Measurements from ENCODE around the gene SDHB.
A peak's percentile ranks its signal among the peaks of the same experiment; 100 is the strongest.

The SDHB gene

DNA sequence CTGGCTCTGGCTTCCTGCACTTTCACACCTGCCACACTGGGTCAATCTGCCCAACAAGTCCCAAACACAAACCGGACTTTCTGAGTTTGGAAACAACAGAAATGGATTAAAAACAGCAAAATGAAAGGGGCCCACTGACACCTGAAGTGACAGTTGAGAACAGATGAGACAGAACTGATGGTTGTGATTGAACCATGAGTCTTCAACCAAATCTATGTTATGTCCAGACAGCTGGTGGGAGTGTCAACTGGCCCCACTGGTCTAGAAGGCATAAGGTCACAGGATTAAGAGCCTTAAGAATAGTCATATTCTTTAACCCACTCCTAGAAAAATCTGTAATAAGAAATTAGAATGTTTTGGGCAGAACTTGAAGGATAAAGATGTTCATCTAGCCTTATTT lies 29.1 kb downstream of the SDHB start:
- TF ChIP-seq EZH2phosphoT487 (IDR thresholded peaks at IDR 0.05; ENCODE audit: low read depth): no peak
- TF ChIP-seq, protein P1, sequence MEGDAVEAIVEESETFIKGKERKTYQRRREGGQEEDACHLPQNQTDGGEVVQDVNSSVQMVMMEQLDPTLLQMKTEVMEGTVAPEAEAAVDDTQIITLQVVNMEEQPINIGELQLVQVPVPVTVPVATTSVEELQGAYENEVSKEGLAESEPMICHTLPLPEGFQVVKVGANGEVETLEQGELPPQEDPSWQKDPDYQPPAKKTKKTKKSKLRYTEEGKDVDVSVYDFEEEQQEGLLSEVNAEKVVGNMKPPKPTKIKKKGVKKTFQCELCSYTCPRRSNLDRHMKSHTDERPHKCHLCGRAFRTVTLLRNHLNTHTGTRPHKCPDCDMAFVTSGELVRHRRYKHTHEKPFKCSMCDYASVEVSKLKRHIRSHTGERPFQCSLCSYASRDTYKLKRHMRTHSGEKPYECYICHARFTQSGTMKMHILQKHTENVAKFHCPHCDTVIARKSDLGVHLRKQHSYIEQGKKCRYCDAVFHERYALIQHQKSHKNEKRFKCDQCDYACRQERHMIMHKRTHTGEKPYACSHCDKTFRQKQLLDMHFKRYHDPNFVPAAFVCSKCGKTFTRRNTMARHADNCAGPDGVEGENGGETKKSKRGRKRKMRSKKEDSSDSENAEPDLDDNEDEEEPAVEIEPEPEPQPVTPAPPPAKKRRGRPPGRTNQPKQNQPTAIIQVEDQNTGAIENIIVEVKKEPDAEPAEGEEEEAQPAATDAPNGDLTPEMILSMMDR (IDR thresholded peaks at IDR 0.05; ENCODE audit: low read depth, low read length): no peak

DNA sequence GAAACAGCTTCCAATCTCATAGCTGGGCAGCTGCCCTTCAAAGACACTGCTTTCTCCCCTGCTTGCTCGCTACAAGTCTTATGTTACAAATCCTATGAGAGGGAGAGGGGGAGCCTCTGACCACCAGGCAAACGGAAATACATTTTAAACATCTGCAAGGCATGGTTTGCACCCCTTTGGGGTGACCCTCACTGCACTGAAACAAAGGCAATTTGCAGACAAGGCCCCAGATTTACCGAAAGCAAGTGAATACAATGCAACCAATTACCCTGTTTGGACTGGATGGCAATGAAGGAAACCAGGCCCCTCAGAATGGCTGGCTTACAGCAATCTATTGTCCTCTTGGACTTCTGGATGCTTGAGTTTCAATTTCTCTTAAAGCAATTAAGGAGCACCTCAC lies 30.3 kb downstream of the SDHB start:
- TF ChIP-seq EZH2phosphoT487 (IDR thresholded peaks at IDR 0.05; ENCODE audit: low read depth): no peak
- TF ChIP-seq, protein P1 (IDR thresholded peaks at IDR 0.05; ENCODE audit: low read depth, low read length): no peak
- Histone ChIP-seq H3K79me2 (ENCODE audit: low read length) (no peaks in the 10 kb centered on the region), H3K4me3 (ENCODE audit: low read length) (no peak overlapping the region), H3K4me2 (ENCODE audit: low read length) (peak overlapping the region; percentile 58), H3K27me3 (ENCODE audit: low read depth, low read length) (no peaks in the 10 kb centered on the region), H2AFZ (ENCODE audit: low read depth, low read length) (no peak overlapping the region), H3K9ac (ENCODE audit: low read length) (peak overlapping the region; percentile 3; the same call in 1 of the 2 replicates), H3K4me1 (ENCODE audit: low read length) (peaks cover 42% of the 10 kb centered on the region), H3K9me3 (ENCODE audit: insufficient read depth, low read length) (no peaks in the 10 kb centered on the region), H4K20me1 (ENCODE audit: insufficient read depth, low read length) (0 out of 2 replicates have a peak, but pooled peaks cover 6% of the 10 kb centered on the region), H3K27ac (ENCODE audit: low read length) (peak overlapping the region; percentile 62), H3K36me3 (replicated peaks; ENCODE audit: low read depth, low read length) (peaks cover 25% of the 10 kb centered on the region)

More for the DNA sequence above, 29.1 kb downstream of the SDHB start:
- H3K4me3 ChIP-seq (ENCODE audit: low read length): no peak overlapping the region
- H3K4me1 ChIP-seq (ENCODE audit: low read length): peaks cover 30% of the 10 kb centered on the region
- no peak overlapping the region for H3K9ac ChIP-seq (ENCODE audit: low read length)
- H3K27ac ChIP-seq (ENCODE audit: low read length): no peak overlapping the region
- H3K27me3 ChIP-seq (ENCODE audit: low read depth, low read length): no peaks in the 10 kb centered on the region
- H3K36me3 ChIP-seq (replicated peaks; ENCODE audit: low read depth, low read length): peaks cover 20% of the 10 kb centered on the region
- no peaks in the 10 kb centered on the region for H3K9me3 ChIP-seq (ENCODE audit: insufficient read depth, low read length)
- no peak overlapping the region for H3K4me2 ChIP-seq (ENCODE audit: low read length)
- H4K20me1 ChIP-seq (ENCODE audit: insufficient read depth, low read length): 0 out of 2 replicates have a peak, but pooled peaks cover 6% of the 10 kb centered on the region
- no peaks in the 10 kb centered on the region for H3K79me2 ChIP-seq (ENCODE audit: low read length)
- no peak overlapping the region for H2AFZ ChIP-seq (ENCODE audit: low read depth, low read length)

DNA sequence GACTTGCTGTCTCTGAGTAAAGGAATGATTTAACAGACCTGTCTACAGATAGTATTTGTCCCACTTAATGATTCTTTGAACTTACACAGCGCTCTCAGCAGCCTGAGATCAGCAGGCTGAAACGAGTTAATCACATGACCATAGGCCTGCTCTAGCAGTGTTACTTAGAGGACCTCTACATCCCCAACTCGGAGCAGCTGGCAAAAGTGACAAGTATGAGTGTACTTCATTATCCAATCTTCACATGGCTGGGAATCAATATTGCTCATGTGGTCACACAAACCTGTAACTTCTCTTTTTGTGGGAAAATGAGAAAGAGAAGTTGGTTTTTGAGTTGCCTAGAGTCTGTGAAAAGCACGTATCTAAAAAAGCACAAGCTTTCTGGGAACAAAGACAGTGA lies 30.7 kb downstream of the SDHB start:
- Histone ChIP-seq H3K9ac (ENCODE audit: low read length) (no peak overlapping the region), H3K4me1 (ENCODE audit: low read length) (peaks cover 46% of the 10 kb centered on the region), H4K20me1 (ENCODE audit: insufficient read depth, low read length) (0 out of 2 replicates have a peak, but pooled peaks cover 6% of the 10 kb centered on the region), H3K9me3 (ENCODE audit: insufficient read depth, low read length) (no peaks in the 10 kb centered on the region), H3K27me3 (ENCODE audit: low read depth, low read length) (no peaks in the 10 kb centered on the region), H3K27ac (ENCODE audit: low read length) (peak overlapping the region; percentile 62), H3K36me3 (replicated peaks; ENCODE audit: low read depth, low read length) (peaks cover 27% of the 10 kb centered on the region), H3K4me3 (ENCODE audit: low read length) (peak overlapping the region; percentile 18; the same call in 1 of the 2 replicates), H3K79me2 (ENCODE audit: low read length) (no peaks in the 10 kb centered on the region), H2AFZ (ENCODE audit: low read depth, low read length) (no peak overlapping the region), H3K4me2 (ENCODE audit: low read length) (peak overlapping the region; percentile 58)
- TF ChIP-seq, protein P1 (IDR thresholded peaks at IDR 0.05; ENCODE audit: low read depth, low read length): no peak

DNA sequence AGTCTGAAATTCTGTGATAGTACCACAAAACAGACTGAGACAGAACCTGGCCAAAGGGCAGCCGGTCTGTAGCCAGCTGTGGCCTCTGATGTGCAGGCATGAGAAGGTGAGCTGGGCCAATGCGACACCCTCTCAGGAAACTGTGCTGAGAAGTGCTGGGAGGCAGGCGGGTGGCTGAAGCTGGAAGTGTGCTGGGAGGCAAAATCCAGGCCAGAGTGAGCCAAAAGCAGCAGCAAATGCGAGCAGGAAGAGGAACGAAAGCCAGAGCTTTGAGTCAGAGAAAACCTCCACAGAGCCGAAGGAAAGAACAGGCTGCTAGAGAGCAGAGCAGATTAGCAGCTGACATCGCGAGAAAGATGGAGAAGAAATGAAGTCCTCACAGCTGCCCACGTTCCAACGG lies 31.9 kb downstream of the SDHB start:
- peaks cover 47% of the 10 kb centered on the region for H3K4me1 ChIP-seq (ENCODE audit: low read length)
- H3K9ac ChIP-seq (ENCODE audit: low read length): no peak overlapping the region
- no peaks in the 10 kb centered on the region for H3K27me3 ChIP-seq (ENCODE audit: low read depth, low read length)
- no peaks in the 10 kb centered on the region for H3K79me2 ChIP-seq (ENCODE audit: low read length)
- H3K4me3 ChIP-seq (ENCODE audit: low read length): no peak overlapping the region
- H3K4me2 ChIP-seq (ENCODE audit: low read length): no peak overlapping the region
- H3K9me3 ChIP-seq (ENCODE audit: insufficient read depth, low read length): no peaks in the 10 kb centered on the region
- H3K36me3 ChIP-seq (replicated peaks; ENCODE audit: low read depth, low read length): peaks cover 29% of the 10 kb centered on the region
- H2AFZ ChIP-seq (ENCODE audit: low read depth, low read length): no peak overlapping the region
- TF ChIP-seq, protein P1 (IDR thresholded peaks at IDR 0.05; ENCODE audit: low read depth, low read length): no peak
- no peak for TF ChIP-seq EZH2phosphoT487 (IDR thresholded peaks at IDR 0.05; ENCODE audit: low read depth)
- H3K27ac ChIP-seq (ENCODE audit: low read length): no peak overlapping the region
- 0 out of 2 replicates have a peak, but pooled peaks cover 6% of the 10 kb centered on the region for H4K20me1 ChIP-seq (ENCODE audit: insufficient read depth, low read length)

All from OCI-LY3 (cell line).